PFSK-1 (cell line): Measurements from ENCODE around the gene ZNF341.

Source experiments
- FOXP2 ChIP-seq: optimal IDR thresholded peaks from 2 replicates; pipeline ENCODE3; 2011; ENCODE audit warnings: borderline replicate concordance, control low read depth, inconsistent platforms; ENCODE audit not compliant: insufficient read depth; ENCODE audit errors: extremely low read length, extremely low read depth
- POLR2AphosphoS5 ChIP-seq: IDR thresholded peaks from 2 replicates; pipeline ENCODE4 v1.6.1; 2012; ENCODE audit warnings: low read depth, mild to moderate bottlenecking, control low read depth, low read length, moderate library complexity
- SIN3A ChIP-seq: IDR thresholded peaks from 2 replicates; pipeline ENCODE4 v1.6.1; 2012; ENCODE audit warnings: mild to moderate bottlenecking, low read length, moderate library complexity, borderline replicate concordance; ENCODE audit not compliant: insufficient read depth
- TAF1 ChIP-seq: IDR thresholded peaks from 2 replicates; pipeline ENCODE4 v1.6.1; 2012; ENCODE audit warnings: low read length, control low read depth, borderline replicate concordance; ENCODE audit not compliant: insufficient read depth
- TF ChIP-seq, protein P1 (sequence below), 2 experiments: IDR thresholded peaks; 2 replicates each; pipeline versions ENCODE4 v1.6.1 to v1.8.0; 2011 to 2012; ENCODE audit warnings: low read depth in 2 of 2, low read length in 2 of 2, control low read depth in 1 of 2, inconsistent platforms in 1 of 2, mild to moderate bottlenecking in 1 of 2, moderate library complexity in 1 of 2; ENCODE audit not compliant: insufficient read depth in 1 of 2

DNA sequence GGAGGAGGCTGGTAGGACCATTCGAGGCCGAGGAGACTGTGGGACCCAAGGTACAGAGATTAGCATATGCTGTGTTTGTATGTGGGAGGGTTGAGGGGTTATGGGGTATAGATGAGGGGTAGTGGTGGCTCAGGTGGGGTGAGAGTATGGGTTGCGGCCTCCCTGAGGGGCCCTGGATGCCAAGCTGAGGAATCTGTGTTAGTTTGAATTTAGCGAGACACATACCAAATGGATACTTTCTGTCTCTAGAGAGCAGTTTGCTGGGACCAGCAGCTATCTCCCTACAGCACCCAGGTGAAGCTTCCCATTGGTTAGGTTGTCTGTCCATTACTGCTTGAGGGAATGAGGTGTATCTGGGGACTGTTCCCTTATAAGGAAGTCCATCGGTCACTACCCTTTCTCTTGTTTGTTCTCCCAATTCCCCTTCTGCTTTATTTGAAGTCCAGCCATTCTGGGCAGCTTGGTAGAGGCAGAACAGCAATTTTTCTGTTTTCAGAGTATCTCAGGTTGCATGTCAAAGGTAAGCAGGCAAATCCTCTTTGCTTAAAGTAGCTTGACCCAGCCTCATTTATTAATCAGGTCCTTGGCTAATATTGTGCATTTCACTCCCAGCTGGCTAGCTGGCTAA, 94.6 kb downstream of the ZNF341 start:
- TF ChIP-seq, protein P1, sequence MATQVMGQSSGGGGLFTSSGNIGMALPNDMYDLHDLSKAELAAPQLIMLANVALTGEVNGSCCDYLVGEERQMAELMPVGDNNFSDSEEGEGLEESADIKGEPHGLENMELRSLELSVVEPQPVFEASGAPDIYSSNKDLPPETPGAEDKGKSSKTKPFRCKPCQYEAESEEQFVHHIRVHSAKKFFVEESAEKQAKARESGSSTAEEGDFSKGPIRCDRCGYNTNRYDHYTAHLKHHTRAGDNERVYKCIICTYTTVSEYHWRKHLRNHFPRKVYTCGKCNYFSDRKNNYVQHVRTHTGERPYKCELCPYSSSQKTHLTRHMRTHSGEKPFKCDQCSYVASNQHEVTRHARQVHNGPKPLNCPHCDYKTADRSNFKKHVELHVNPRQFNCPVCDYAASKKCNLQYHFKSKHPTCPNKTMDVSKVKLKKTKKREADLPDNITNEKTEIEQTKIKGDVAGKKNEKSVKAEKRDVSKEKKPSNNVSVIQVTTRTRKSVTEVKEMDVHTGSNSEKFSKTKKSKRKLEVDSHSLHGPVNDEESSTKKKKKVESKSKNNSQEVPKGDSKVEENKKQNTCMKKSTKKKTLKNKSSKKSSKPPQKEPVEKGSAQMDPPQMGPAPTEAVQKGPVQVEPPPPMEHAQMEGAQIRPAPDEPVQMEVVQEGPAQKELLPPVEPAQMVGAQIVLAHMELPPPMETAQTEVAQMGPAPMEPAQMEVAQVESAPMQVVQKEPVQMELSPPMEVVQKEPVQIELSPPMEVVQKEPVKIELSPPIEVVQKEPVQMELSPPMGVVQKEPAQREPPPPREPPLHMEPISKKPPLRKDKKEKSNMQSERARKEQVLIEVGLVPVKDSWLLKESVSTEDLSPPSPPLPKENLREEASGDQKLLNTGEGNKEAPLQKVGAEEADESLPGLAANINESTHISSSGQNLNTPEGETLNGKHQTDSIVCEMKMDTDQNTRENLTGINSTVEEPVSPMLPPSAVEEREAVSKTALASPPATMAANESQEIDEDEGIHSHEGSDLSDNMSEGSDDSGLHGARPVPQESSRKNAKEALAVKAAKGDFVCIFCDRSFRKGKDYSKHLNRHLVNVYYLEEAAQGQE (IDR thresholded peaks at IDR 0.05; ENCODE audit: insufficient read depth in 1 of 2, low read depth in 2 of 2, low read length in 2 of 2) = no peak
- TF ChIP-seq POLR2AphosphoS5 = no peak
- no peak for TF ChIP-seq SIN3A
- no peak for TF ChIP-seq TAF1
- no peak for TF ChIP-seq FOXP2
